IPS DF 4.7 (cell line): ENCODE measurements around the gene CXCL17.
A peak's percentile ranks its signal among the peaks of the same experiment; 100 is the strongest.

Experiments used
- DNase-seq: peaks from one replicate; pipeline ENCODE4 v3.0.0-alpha.2; 2013; ENCODE audit warnings: low spot score; ENCODE audit errors: extremely low read depth

Gene CXCL17

DNA sequence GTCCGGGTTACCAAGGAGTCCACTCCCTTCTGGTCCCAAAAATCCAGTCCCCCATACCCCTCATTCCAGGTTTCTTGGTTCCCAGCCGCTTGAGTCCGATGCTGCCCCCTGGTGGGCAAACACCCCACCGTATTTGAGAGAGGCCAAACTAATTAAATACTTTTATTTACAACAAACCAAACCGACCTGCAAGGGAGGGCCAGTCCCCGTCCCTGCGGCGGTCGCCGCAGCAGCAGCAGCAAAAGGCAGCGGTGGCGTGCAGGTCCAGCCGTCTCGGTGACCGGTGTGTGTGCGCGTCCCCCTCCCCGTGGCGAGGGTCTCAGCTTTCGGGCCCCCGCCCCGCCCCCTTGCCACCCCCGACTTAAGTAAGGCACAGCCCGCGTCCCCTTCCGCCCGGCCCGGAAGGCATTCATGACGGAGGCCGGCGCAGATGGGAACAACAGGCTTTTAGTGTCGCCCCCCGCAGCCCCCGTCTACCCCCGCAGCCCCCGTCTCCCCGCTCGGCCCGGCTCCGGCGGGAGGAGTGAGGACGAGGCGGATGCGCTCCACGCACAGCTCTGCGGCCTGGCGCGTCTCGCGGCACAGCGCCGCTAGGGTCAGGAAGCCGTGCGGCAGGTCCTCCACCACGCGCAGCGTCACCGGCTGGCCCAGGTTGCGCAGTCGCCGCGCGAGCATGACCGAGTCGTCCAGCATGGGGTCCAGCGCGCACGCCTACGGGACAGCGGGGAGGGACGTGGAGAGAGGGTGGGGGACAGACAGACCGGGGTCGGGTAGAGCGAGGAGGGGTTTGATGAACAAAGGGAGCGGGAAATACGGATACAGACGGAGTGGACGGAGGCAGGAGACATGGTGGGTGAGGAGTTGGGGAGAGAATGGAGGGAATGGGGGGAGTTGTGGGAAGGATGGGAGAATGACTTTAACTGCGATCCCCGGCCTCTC is 41.1 kb downstream of the CXCL17 start:
- no peak for DNase-seq

DNA sequence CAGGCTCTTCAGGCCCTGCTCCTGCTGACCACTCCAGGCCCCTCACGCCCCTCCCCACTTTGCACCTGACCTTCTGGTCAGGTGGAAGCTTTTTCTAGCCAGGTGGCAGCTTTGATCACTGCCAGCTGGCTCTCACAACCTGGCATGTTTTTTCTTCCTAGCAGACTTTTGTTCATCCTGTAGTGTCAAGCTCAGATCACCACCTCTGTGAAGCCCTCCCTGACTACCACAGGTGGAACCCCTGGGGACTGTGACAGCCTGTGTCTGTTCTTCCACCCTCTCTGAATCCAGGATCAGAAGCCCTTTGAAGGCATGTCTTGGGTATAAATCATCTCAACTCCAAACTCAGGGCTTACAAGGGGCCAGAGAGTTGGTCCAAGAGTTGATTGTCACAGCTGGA is 42.3 kb downstream of the CXCL17 start:
- DNase-seq, result no peak

DNA sequence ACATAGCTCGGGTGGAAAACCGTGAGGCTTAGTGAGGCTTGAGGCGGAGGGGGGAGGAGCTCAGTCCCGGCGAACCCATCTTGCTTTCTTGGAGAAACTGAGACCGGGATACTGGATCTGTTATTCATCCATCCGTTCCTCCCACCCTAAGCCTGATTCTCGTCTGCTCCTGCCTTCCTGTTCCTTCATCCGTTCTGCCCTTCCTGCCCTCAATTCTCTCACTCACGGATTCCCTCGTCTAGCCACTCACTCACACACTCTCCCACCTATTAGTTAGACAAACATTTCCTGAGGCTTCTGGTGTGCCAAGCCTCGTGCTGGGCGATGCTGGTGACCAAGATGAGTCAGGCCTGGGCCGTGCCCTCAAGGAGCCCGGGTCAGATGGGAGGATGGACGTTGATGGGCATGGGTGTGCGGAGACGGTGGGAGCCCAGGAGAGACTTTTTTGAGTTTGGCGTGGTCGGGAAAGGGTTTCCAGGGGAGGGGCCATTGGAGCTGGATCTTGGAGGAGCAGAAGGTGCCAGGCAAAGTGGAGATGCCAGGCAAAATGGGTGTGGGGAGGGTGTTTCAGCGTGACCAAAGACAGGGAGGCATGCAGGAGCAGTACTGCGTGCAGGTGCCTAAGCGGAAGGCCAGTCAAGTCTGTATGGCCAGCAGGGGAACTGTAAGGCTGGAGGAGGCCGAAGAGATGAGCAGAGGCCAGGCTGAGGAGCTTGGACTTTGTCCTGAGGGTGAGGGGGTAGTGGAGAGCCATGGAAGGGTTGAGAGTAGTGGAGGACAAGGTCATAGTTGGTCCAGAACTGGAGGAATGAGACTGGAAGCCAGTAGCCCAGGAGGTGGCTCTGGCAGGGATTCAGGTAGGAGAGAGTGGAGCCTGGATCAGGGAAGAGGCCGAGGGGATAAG is 45.2 kb downstream of the CXCL17 start:
- no peak for DNase-seq

DNA sequence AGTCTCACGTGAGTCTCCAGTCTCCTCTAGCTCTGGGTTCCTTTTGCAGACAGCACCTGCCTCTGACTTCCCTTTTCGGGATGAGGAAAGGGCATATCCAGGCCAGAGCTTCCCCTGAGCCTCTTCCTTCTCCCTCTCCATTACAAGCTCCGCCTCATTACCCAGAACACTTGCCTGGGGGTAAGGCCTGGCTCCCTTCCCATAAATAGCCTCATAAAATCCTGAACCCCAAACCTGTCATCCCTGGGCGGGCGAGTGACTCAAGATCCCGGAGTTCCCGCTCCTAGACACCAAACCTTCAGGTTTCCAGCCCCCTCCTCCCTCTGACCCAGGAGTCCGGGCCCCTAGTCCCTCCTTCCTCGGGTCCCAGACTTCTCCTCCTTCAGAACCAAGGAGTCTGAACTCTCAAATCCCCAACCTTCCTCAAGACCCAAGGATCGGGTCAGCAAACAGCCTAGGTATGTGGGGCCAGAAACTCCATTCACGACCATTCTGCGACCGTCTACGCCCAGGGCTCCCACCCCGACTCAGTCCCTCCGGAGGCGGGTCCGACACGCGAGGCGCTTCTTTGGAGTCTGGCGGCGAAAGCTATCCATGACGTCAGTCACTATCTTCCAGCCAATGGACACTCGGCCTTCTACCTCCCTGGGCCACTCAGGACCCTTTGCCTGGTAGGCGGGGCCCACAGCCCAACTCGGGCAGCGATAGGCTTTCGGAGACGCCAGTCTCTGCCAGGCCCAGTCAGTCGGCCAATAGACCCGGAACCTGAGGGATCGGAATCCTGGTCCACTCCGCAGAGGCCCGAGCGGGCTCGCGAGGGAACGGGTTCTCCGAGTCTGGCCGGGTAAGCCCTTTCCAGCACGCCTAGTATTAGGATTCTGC is 46.1 kb downstream of the CXCL17 start:
- DNase-seq, result peak; percentile 98

DNA sequence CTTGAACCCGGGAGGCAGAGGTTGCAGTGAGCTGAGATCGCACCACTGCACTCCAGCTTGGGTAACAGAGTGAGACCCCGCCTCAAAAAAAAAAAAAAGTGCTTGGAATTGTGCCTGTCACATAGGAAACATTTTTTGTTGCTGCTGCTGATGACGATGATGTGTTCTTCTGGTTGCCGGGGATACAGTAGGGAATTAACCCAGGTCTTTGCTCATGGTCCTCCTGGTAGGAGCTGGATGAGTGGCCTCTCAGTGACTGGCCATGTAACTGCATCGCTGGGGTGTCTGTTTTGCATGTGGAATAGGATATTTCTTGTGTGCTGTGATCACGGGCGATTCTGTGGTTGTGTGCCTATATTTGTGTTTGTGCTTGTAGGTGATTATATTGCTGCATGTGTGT is 48.0 kb downstream of the CXCL17 start:
- no peak for DNase-seq

DNA sequence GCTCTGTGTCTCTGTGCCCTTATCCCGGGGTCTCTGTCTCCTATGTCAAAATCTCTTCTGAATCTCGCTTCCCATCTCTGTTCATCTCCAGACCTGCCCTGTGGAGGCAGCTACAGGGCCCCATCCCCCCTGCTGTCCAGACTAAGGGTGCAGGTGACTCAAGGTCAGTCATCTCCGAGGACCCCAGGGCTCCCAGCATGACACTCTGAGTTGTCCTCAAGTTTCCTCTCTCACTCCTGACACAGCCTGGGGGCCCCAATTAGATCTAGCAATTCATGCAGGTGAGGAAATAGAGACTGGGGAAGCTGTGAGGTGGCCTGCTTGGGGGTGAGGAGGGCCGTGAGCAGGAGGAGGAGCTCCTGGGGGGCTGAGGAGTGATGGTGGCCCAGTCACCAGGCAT is 50.6 kb downstream of the CXCL17 start:
- no peak for DNase-seq

DNA sequence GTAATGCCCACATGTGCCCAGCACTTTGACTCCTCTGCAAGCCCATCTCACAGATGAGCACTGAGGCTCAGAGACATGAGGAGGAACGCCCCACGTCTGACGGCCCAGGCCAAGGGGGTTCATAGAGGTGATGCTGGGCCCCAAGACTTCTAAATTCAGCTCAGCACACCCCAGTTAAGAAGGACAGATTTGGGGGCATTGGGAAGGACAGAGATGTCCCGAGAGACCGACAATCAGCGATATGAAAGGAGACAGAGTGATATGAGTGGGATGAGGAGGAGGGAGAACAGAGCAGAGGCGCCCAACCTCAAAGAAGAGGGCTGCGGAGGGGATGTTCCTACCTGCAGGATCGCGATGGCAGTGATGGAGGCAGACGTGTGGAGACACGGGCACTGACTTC is 52.8 kb downstream of the CXCL17 start, which contains the start of gene CNFN:
CNFN (minus strand) TSS at position 399 of the 400 bp plus-strand sequence. CDS start 1,260 bp downstream, outside the sequence.
- DNase-seq, result no peak

DNA sequence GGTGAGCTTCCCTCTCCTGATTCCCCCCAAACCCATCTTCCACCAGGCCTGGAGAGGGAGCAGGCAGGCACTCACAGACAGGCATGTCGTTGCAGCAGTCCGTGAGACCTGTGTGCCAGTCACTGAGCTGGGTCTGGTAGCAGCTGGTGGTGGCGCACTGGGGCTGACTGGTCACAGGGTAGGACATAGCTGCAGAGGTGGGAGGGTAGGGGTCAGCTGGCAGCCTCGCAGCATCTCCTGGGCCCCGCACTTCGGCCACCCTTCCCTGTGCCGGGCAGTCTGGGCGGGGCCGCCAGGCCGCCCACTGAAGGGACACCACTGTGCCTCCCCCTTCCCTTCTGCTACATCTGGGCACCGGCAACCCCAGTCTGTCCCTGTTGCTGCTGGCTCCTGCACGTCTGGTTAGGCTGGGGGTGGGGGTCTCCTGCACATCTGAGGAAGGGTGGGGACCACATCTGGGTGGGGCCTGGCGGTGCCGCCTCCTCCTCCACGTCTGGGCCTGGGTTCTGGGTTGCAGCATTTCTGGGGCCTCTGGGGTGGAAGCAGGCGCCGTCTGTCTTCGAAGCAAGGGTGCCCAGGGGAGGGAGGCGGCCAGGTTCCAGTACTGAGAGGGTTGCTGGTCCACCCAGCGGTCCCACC is 53.8 kb downstream of the CXCL17 start:
- no peak for DNase-seq

DNA sequence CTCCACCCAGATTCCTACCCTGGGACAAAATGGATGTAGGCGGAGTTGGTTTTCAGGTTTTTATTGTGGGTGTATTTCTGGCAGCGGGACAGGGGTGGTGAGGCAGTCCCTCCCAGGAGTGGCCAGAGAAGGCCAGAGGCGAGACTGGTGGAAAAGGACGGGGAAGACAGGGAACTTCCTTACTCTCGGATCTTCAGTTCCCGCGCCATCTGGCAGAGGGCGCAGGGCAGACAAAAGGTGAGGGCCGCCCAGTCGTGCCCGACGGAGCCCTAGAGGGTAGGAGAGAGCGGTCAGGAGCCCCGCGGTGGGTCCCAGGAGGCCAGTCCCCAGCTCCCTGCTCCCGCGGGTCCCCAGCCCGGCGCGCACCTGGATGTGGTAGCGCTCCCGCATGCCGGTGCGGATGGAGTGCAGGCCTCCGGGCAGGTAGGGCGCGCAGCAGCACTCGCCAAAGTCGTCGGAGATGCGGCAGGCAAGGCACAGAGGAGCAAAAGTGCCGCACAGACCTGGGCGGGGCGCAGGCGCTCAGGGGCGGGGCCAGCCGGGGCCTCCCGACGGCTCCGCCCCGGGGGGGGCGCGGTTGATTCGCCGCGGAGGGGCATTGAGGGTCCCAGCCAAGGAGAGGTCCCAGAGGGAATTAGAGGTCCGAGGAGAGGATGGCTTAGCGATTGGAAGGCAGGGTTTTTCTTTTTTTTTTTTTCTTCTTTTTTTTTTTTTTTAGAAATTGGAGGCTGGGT is 55.6 kb downstream of the CXCL17 start:
- no peak for DNase-seq

DNA sequence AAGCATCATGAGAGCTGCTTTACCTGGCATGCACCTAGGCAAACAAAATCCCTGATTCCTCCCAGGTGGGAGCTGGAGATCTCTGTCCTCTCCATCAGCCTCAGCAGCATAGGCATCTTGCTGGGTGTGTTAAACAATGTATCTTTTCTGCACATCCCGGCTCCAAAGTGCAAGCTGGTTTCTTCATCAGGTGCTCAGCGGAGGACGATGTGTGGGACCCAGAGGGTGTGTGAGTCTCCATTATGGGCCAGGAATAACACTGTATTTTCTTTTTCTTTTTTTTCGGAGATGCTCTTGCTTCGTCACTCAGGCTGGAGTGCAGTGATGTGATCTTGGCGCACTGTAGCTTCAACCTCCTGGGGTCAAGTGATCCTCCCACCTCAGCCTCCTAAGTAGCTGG is 62.6 kb downstream of the CXCL17 start:
- no peak for DNase-seq
